Measurements from ENCODE around the gene TTC7B. TPM values are rescaled to one million over a fixed set of nuclear protein-coding genes. Genes with fewer than 3 reads are reported as not detected.

The TTC7B gene
- total RNA-seq, 1 donor from 2014 or later: 10.6 TPM

DNA sequence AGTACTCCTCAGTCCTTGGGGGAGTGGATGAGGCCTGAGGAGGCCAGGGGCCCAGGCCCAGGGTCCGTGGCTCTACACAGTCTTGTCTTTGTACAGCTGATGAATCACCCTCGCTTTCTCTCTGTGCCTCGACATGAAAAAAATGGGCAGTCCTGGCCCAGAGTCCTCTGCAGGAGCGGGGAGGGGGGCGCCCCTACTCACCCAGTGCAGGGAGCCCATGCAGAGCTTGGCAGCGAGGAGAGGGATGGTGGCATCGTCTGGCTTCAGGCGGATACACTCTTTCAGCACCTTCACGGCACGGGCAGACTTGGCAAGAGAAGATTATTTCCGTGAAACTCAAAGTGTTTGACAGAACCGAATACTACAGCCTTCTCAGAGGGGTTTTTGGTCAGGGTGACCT lies 159.3 kb downstream of the TTC7B start:
- FAIRE-seq (no peak), DNase-seq (ENCODE audit: low spot score in 2 of 2) (peak in 1 of 2 donors; percentile 42)

DNA sequence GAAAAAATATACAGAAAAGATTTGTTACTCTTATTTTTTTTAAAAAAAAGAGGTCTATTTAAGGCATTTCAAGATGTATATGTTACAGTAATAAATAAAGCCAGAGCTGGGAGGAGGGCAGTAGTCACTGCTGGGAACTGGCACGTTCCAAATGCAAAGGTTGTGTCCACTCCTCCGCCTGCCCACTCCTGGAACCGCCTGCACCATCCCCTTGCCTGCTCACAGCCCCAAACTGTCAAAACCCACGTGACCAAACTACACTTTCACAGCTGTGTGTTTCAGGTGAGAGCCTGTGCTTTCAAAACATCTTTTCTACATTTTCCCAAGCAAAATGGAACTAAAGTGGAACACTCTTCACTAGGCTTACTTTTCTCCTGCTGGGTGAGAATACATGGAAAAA lies 160.4 kb downstream of the TTC7B start:
- FAIRE-seq (no peak), DNase-seq (ENCODE audit: low spot score in 2 of 2) (no peak)

DNA sequence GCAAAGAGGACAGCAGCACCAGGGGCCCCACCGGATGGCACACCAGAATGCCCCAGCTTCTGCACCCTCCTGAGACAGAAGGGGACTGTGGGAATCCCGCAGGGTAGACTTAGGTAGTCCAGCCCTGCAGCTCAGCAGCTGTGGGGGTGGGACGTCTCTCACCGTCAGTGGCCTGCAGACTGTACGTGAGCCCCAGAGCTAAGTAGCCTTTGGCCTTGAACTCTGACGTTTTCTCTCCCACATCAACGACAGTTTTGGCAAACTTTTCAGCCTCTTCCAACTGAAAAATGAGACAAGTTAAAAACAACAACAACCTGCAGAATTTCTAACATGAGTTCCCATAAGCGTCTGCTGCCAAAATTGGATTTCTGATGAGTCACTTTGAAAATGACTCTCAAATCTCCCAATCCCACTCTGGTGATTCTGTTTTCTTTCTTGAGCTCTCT lies 161.4 kb downstream of the TTC7B start:
- FAIRE-seq (no peak), DNase-seq (ENCODE audit: low spot score in 2 of 2) (no peak)

DNA sequence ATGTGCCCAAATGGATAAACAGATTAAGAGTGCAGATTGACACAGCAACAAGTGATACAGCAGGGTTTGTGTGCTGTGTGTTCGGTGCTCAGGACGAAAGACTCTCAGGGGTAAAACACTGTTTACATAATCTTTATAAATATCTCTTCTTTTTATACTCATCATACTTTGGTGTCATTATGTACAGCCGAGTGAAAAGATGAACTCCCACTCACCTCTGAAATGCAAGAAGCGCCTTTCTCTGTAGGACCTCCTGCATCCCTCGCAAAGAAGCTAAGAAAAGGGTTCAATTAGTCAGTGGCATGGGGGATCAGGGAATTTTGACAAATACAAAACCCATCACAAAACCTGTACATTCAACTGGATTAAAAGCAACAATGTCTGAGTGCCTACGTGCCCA lies 163.6 kb downstream of the TTC7B start:
- DNase-seq (ENCODE audit: low spot score in 2 of 2) (no peak), FAIRE-seq (no peak)

GRCh38 chr14:90651976-90652560 lies 164.2 kb downstream of the TTC7B start:
- no peak for FAIRE-seq
- DNase-seq (ENCODE audit: low spot score in 2 of 2): no peak

- no peak for DNase-seq (ENCODE audit: low spot score in 2 of 2)
- FAIRE-seq: no peak
These were observed 164.9 kb downstream of the TTC7B start for GRCh38 chr14:90651271-90651804.

DNA sequence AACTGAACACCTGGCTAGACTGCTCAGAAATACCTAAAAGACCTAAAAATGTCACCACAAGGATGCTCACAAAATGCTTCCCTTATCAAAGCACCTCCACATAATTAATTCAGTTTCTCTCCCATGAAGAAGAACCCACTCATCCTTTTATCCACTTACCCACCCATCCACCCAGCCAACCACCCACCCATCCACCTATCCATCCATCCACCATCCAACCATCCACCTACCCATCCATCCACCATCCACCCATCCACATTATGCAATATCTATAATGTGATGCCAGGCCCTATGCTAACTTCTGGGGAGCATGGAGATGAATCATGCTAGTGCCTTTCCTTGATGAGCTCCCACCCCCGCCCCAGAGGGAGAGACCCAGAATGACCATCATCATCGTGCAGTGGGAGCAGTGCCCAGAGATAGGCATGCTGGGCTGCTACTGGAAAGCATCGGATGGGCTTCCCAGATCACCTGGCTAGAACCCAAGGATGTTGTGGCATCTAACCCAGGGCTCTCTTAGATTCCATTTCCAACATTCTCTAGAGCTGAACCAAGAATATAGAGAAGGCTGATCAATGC lies 166.6 kb downstream of the TTC7B start:
- FAIRE-seq (no peak), DNase-seq (ENCODE audit: low spot score in 2 of 2) (no peak)

GRCh38 chr14:90649083-90649482 lies 167.1 kb downstream of the TTC7B start:
- DNase-seq (ENCODE audit: low spot score in 2 of 2): no peak

GRCh38 chr14:90648421-90648820 lies 167.8 kb downstream of the TTC7B start:
- FAIRE-seq: peak; percentile 76

More at GRCh38 chr14:90649083-90649482, 167.1 kb downstream of the TTC7B start:
- no peak for FAIRE-seq

GRCh38 chr14:90647473-90648005 lies 168.7 kb downstream of the TTC7B start:
- DNase-seq (ENCODE audit: low spot score in 2 of 2): no peak

More at GRCh38 chr14:90648421-90648820, 167.8 kb downstream of the TTC7B start:
- no peak for DNase-seq (ENCODE audit: low spot score in 2 of 2)

GRCh38 chr14:90645842-90646443 lies 170.3 kb downstream of the TTC7B start:
- no peak for FAIRE-seq
- no peak for DNase-seq (ENCODE audit: low spot score in 2 of 2)

More at GRCh38 chr14:90647473-90648005, 168.7 kb downstream of the TTC7B start:
- no peak for FAIRE-seq

DNA sequence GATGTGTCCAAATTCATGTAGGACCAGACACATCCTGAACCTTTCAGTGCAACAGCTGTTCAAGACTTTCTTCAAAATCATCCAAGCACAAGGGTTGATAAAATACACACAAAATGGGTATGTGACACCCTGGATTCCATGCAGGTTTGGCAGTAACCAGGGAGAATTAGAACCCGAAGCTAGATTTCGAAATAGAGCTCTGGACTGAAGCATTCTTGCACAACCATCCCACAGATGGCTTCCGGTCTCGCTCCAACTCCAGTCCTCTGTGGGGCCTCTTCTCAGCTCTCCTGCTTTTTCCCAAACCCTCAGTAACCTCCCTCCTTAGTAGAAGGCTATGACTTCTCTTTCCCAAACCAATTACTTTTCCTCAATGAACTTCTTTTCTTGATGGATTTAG lies 171.3 kb downstream of the TTC7B start:
- no peak for DNase-seq (ENCODE audit: low spot score in 2 of 2)
- FAIRE-seq: no peak

DNA sequence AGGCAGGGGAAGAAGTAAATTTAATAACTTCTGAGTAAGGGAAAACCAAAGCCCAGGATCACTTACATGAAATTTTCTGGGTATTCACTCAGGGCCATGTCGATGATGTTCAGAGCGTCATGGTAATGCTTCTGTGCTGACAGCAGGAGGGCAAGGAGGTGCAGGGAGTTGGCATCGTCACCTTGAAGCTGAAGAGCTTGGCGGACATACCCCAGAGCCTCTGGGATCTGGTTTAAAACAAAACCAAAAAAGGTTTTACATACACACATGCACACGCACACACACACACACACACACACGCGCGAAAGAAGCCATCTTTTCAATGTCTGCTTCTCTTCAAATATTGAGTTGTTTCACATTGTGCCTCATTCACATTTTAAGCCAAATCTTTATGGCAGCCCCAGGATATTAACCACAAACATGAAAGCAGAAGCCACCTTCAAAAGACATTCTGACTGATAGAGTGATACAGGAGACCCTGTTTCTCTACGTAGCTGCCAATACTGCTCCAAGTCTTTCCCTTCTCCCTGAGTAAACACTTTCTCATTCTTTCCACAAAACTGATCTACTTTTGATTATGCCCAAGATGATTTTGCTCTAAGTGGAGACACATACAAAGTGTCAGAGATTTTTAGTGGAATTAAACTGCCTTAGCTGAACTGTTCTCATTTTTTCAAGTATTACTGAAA lies 172.1 kb downstream of the TTC7B start:
- no peak for FAIRE-seq
- no peak for DNase-seq (ENCODE audit: low spot score in 2 of 2)

DNA sequence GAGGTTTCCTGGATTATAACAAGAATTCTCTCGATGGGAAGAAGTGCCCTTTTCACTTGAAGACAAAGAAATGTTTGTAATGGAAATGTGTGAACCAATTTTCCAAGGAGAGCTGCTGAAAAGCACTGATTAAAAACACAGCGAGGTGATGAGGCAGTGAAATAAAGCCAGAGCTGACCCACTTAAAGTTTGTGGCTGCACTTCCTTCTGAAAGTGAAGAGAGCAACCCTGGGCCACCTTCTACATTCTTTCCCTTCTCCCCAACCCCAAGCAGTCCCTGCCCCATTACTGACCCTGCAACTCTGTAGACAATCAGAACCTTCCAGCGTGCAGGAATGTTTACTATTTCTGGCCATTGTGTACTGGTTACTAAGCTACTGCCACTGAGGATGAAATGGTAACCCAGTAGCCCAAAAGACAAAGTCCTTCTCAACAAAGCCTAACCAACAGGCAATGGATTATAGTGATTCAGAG lies 173.9 kb downstream of the TTC7B start:
- no peak for DNase-seq (ENCODE audit: low spot score in 2 of 2)

DNA sequence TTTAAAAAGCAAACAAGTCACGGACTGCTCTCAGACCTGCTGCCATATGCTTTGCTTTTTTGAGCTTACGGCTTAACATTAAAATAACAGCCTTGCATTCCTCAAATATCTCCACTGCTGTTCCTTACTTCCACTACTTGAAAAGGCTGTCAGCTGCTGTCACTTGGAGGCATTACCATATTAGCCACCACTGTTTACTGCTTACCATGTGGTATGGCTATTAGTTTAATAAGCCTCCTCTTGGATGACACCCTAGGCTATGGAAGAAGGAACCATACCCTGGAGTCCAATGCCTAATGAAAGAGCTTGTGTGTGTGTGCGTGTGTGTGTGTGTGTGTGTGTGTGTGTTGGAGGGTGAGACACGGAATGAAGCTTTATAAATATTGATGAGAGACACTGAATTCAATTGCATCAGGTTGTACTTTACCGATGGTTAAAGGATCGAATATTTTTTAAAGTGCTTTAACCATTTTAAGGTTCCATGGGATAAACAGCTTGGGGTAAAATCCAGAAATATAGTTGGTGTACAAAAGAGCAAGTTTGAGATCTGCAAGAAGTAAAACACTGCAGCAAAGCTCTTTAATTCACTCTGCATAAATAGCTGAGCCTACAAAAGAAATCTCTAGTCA lies 174.5 kb downstream of the TTC7B start:
- FAIRE-seq (no peak), DNase-seq (ENCODE audit: low spot score in 2 of 2) (no peak)

More for the DNA sequence above, 173.9 kb downstream of the TTC7B start:
- FAIRE-seq: no peak

- FAIRE-seq: no peak
These were observed 175.1 kb downstream of the TTC7B start for GRCh38 chr14:90641168-90641567.

GRCh38 chr14:90639641-90640040 lies 176.6 kb downstream of the TTC7B start:
- no peak for FAIRE-seq
- DNase-seq (ENCODE audit: low spot score in 2 of 2): no peak

More at GRCh38 chr14:90641168-90641567, 175.1 kb downstream of the TTC7B start:
- no peak for DNase-seq (ENCODE audit: low spot score in 2 of 2)

- FAIRE-seq: no peak
- DNase-seq (ENCODE audit: low spot score in 2 of 2): no peak
These were observed 183.4 kb downstream of the TTC7B start for GRCh38 chr14:90632871-90633270.

DNA sequence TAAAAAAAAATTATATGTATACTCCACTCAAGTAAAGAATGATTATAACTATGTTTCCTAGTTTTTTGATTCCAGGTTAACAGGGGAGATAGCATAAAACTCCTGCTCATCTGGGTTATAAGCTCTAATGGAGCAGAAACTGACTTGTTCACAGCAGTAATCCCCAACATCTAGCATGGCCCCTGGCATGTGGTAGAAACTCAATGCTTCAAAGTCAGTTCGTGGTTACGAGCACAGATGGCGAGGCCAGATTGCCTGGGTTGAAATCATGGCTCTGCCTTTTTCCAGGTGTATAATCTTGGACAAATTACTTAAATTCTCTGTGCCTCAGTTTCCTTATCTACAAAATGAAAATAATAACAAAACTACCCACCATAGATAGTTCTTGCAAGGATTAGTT lies 183.8 kb downstream of the TTC7B start:
- no peak for DNase-seq (ENCODE audit: low spot score in 2 of 2)
- no peak for FAIRE-seq

GRCh38 chr14:90630171-90630806 lies 185.9 kb downstream of the TTC7B start:
- no peak for DNase-seq (ENCODE audit: low spot score in 2 of 2)
- FAIRE-seq: no peak

All from frontal cortex (tissue), 4 donors.